SK-N-SH (cell line): ENCODE data around the gene MMP19. TPM values are rescaled to one million over a fixed set of nuclear protein-coding genes. Genes with fewer than 3 reads are reported as not detected.

Experiments used
- CTCF ChIA-PET: fragments of 300-600, 350-600 bp; formaldehyde crosslinking; extraction: SDS; loops from one replicate; lab custom pipeline; 2021; lab: Yijun Ruan, JAX
- POLR2A ChIA-PET: fragments of 350-600 bp; sonication (Branson Sonifier 250); formaldehyde crosslinking; extraction: SDS; loops from one replicate; lab custom pipeline; 2020; ENCODE audit warnings: antibody characterized with exemption, inconsistent platforms; lab: Yijun Ruan, JAX
- DNase-seq: peaks from one replicate; pipeline ENCODE4 v3.0.0; 2012
- H2AFZ ChIP-seq: fragments of 200-600 bp; sonication (generic); 2 replicates; pipeline ENCODE4 v1.8.1; 2016; ENCODE audit warnings: antibody characterized with exemption, mild to moderate bottlenecking, low read depth
- H3F3A ChIP-seq: fragments of 200-600 bp; sonication (generic); replicated peaks from 2 replicates; pipeline ENCODE3; 2016; ENCODE audit warnings: antibody characterized with exemption, mild to moderate bottlenecking; ENCODE audit not compliant: insufficient read depth
- H3K27ac ChIP-seq, 2 experiments: fragments of 200-500 bp in 1 of 2; fragments of 200-600 bp in 1 of 2; sonication (Bioruptor generic) in 1 of 2; sonication (generic), shearing (Covaris generic) in 1 of 2; 2 replicates each; pipeline versions ENCODE4 v1.5.1 to v1.6.1; 2014 to 2016; ENCODE audit warnings: low read depth in 2 of 2, inconsistent platforms in 1 of 2, low read length in 1 of 2, mild to moderate bottlenecking in 1 of 2, mixed read lengths in 1 of 2
- H3K27me3 ChIP-seq: fragments of 200-600 bp; sonication (generic), shearing (Covaris generic); 2 replicates; pipeline ENCODE4 v1.6.1; 2016; ENCODE audit warnings: mixed run types; ENCODE audit not compliant: insufficient read depth
- H3K36me3 ChIP-seq, 2 experiments: fragments of 200-500 bp in 1 of 2; fragments of 200-600 bp in 1 of 2; sonication (Bioruptor generic) in 1 of 2; sonication (generic) in 1 of 2; replicated peaks in 1 of 2; 2 replicates each; pipeline versions ENCODE3 to v1.5.1; 2014 to 2016; ENCODE audit warnings: low read length in 1 of 2, mild to moderate bottlenecking in 1 of 2; ENCODE audit not compliant: insufficient read depth in 2 of 2, control insufficient read depth in 1 of 2
- H3K4me1 ChIP-seq, 2 experiments: fragments of 200-500 bp in 1 of 2; fragments of 200-600 bp in 1 of 2; sonication (Bioruptor generic) in 1 of 2; sonication (generic), shearing (Covaris generic) in 1 of 2; 2 replicates each; pipeline versions ENCODE4 v1.5.1 to v1.6.1; 2014 to 2016; ENCODE audit warnings: low read depth in 1 of 2, low read length in 1 of 2, mixed run types in 1 of 2; ENCODE audit not compliant: insufficient read depth in 2 of 2, control insufficient read depth in 1 of 2
- H3K4me2 ChIP-seq: fragments of 200-600 bp; sonication (generic), shearing (Covaris generic); 2 replicates; pipeline ENCODE4 v1.6.1; 2017; ENCODE audit warnings: mixed run types
- H3K4me3 ChIP-seq, 2 experiments: fragments of 200-500 bp in 1 of 2; fragments of 200-600 bp in 1 of 2; sonication (Bioruptor generic) in 1 of 2; sonication (generic), shearing (Covaris generic) in 1 of 2; 2 replicates each; pipeline versions ENCODE4 v1.5.1 to v1.8.1; 2014 to 2016; ENCODE audit warnings: low read depth in 2 of 2, inconsistent platforms in 1 of 2, low read length in 1 of 2, mild to moderate bottlenecking in 1 of 2, mixed read lengths in 1 of 2, moderate library complexity in 1 of 2
- H3K79me2 ChIP-seq: fragments of 200-600 bp; sonication (generic); 2 replicates; pipeline ENCODE4 v1.8.1; 2017; ENCODE audit warnings: mild to moderate bottlenecking; ENCODE audit not compliant: insufficient read depth
- H3K9ac ChIP-seq: fragments of 200-600 bp; sonication (generic); 2 replicates; pipeline ENCODE4 v1.6.1; 2017; ENCODE audit warnings: mixed run types
- H3K9me2 ChIP-seq: fragments of 200-600 bp; sonication (generic); 2 replicates; pipeline ENCODE4 v1.6.1; 2017; ENCODE audit warnings: mixed run types
- H3K9me3 ChIP-seq: fragments of 200-600 bp; sonication (generic); 2 replicates; pipeline ENCODE4 v1.6.1; 2017; ENCODE audit warnings: mixed run types, mild to moderate bottlenecking, moderate library complexity
- H4K20me1 ChIP-seq: fragments of 200-600 bp; sonication (generic); 2 replicates; pipeline ENCODE4 v1.6.1; 2017; ENCODE audit warnings: mild to moderate bottlenecking, mixed run types; ENCODE audit not compliant: insufficient read depth
- CHD2 ChIP-seq: fragments of 150-350 bp; IDR thresholded peaks from 2 replicates; pipeline ENCODE4 v1.6.1; 2018; ENCODE audit warnings: low read length; ENCODE audit not compliant: partially characterized antibody
- EP300 ChIP-seq, 2 experiments: IDR thresholded peaks; 2 replicates each; pipeline versions ENCODE4 v1.4.0 to v1.6.1; 2012; ENCODE audit warnings: borderline replicate concordance in 1 of 2, low read depth in 1 of 2, low read length in 1 of 2
- FOSL2 ChIP-seq: IDR thresholded peaks from 2 replicates; pipeline ENCODE4 v1.4.0; 2012; ENCODE audit warnings: low read depth, mild to moderate bottlenecking, moderate library complexity, borderline replicate concordance
- FOXJ3 ChIP-seq: sonication (generic); formaldehyde crosslinking; IDR thresholded peaks from 2 replicates; pipeline ENCODE4 v1.5.1; 2020; ENCODE audit warnings: mild to moderate bottlenecking, missing genetic modification reagents
- FOXM1 ChIP-seq: IDR thresholded peaks from 2 replicates; pipeline ENCODE4 v1.4.0; 2012; ENCODE audit warnings: low read depth, mild to moderate bottlenecking
- GABPA ChIP-seq: IDR thresholded peaks from 2 replicates; pipeline ENCODE4 v1.4.0; 2012; ENCODE audit warnings: low read depth, mild to moderate bottlenecking
- IRF3 ChIP-seq: fragments of 150-350 bp; IDR thresholded peaks from 2 replicates; pipeline ENCODE4 v1.6.1; 2016; ENCODE audit warnings: mild to moderate bottlenecking, low read depth, low read length
- JUND ChIP-seq: IDR thresholded peaks from 2 replicates; pipeline ENCODE4 v1.4.0; 2012
- MEF2A ChIP-seq: IDR thresholded peaks from 2 replicates; pipeline ENCODE4 v1.4.0; 2012; ENCODE audit warnings: low read depth, borderline replicate concordance
- MXI1 ChIP-seq: IDR thresholded peaks from 2 replicates; pipeline ENCODE4 v1.6.1; 2012; ENCODE audit warnings: mild to moderate bottlenecking, low read depth, low read length, improper control_type of control experiment
- RFX5 ChIP-seq: IDR thresholded peaks from 2 replicates; pipeline ENCODE4 v1.6.1; 2012; ENCODE audit warnings: mild to moderate bottlenecking, improper control_type of control experiment, low read length
- SMC3 ChIP-seq: IDR thresholded peaks from 2 replicates; pipeline ENCODE4 v1.6.1; 2012; ENCODE audit warnings: low read depth, low read length, improper control_type of control experiment
- TAF1 ChIP-seq: IDR thresholded peaks from 2 replicates; pipeline ENCODE4 v1.6.1; 2012; ENCODE audit warnings: low read depth, mild to moderate bottlenecking, low read length, moderate library complexity, borderline replicate concordance
- TEAD4 ChIP-seq: IDR thresholded peaks from 2 replicates; pipeline ENCODE4 v1.4.0; 2012; ENCODE audit warnings: mild to moderate bottlenecking, borderline replicate concordance; ENCODE audit not compliant: insufficient read depth
- YY1 ChIP-seq: IDR thresholded peaks from 2 replicates; pipeline ENCODE4 v1.4.0; 2012; ENCODE audit warnings: low read depth, mild to moderate bottlenecking
- WGBS: methylation state at CpG from one replicate; pipeline ENCODE4 v1.1.6; 2017; ENCODE audit warnings: low lambda C conversion rate; 5-methylcytosine and 5-hydroxymethylcytosine counted together
- polyA plus RNA-seq, 3 experiments: library from polyadenylated mRNA; depleted of rRNA; stranded (reverse); fragments of >200 nt; gene quantifications; 2 replicates each; pipeline ENCODE4 v1.2.3, GENCODE V29; 2012
- TF ChIP-seq, protein P1 (sequence below): fragments of 200-600 bp; sonication (generic); IDR thresholded peaks from 2 replicates; pipeline ENCODE4 v1.6.1; 2017; ENCODE audit warnings: antibody characterized with exemption, mild to moderate bottlenecking, moderate library complexity
- TF ChIP-seq, protein P2 (sequence below): IDR thresholded peaks from 2 replicates; pipeline ENCODE4 v1.4.0; 2012; ENCODE audit warnings: low read depth
- TF ChIP-seq, protein P3 (sequence below): fragments of 150-350 bp; IDR thresholded peaks from 2 replicates; pipeline ENCODE4 v1.6.1; 2017; ENCODE audit warnings: antibody characterized with exemption, low read length, low read depth, borderline replicate concordance
- TF ChIP-seq, protein P4 (sequence below): IDR thresholded peaks from 2 replicates; pipeline ENCODE4 v1.6.1; 2012; ENCODE audit warnings: mild to moderate bottlenecking, low read depth, low read length, moderate library complexity

MMP19 gene
- polyA plus RNA-seq, 1 of the 3 experiments (the other 2 are of a cell fraction), result 5.7 TPM

- H2AFZ ChIP-seq, result peak overlapping the region; percentile 81
- POLR2A ChIA-PET, result no interaction called here
- CTCF ChIA-PET, result interaction anchor here (1.0 kb wide), 1 partner anchor 106 kb away, joined by 3 read pairs; no protein-coding TSS in a partner anchor
Observed at GRCh38 chr12:55845361-55845760, 2.6 kb upstream of the MMP19 start.

More at GRCh38 chr12:55845361-55845760, 2.6 kb upstream of the MMP19 start:
- Histone ChIP-seq H3K9me3 (no peaks in the 10 kb centered on the region), H3K36me3 (no peaks in the 10 kb centered on the region), H3K9ac (no peak overlapping the region), H3K9me2 (no peaks in the 10 kb centered on the region), H3K4me3 (no peak overlapping the region), H3K4me2 (no peak overlapping the region), H3K79me2 (no peaks in the 10 kb centered on the region), H4K20me1 (no peaks in the 10 kb centered on the region), H3K27ac (peak overlapping the region in 1 of 2 experiments; percentile 100; a peak in 2 of 4 replicates), H3K27me3 (no peaks in the 10 kb centered on the region), H3K4me1 (peaks cover 14 to 20% of the 10 kb centered on the region in 2 experiments; a peak in 3 of 4 replicates), H3F3A (peaks cover 14% of the 10 kb centered on the region)
- 88% methylated on average over 5 of the region's 5 CpGs for WGBS
- DNase-seq, result no peak
- TF ChIP-seq JUND, result no peak
- no peak for TF ChIP-seq FOXM1
- TF ChIP-seq, protein P1, sequence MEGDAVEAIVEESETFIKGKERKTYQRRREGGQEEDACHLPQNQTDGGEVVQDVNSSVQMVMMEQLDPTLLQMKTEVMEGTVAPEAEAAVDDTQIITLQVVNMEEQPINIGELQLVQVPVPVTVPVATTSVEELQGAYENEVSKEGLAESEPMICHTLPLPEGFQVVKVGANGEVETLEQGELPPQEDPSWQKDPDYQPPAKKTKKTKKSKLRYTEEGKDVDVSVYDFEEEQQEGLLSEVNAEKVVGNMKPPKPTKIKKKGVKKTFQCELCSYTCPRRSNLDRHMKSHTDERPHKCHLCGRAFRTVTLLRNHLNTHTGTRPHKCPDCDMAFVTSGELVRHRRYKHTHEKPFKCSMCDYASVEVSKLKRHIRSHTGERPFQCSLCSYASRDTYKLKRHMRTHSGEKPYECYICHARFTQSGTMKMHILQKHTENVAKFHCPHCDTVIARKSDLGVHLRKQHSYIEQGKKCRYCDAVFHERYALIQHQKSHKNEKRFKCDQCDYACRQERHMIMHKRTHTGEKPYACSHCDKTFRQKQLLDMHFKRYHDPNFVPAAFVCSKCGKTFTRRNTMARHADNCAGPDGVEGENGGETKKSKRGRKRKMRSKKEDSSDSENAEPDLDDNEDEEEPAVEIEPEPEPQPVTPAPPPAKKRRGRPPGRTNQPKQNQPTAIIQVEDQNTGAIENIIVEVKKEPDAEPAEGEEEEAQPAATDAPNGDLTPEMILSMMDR, result no peak
- TF ChIP-seq, protein P2, sequence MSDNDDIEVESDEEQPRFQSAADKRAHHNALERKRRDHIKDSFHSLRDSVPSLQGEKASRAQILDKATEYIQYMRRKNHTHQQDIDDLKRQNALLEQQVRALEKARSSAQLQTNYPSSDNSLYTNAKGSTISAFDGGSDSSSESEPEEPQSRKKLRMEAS, result no peak
- no peak for TF ChIP-seq SMC3
- TF ChIP-seq FOSL2, result no peak
- TF ChIP-seq EP300 (IDR thresholded peaks at IDR 0.05; ENCODE audit: borderline replicate concordance in 1 of 2, low read depth in 1 of 2, low read length in 1 of 2), result no peak
- no peak for TF ChIP-seq TEAD4
- TF ChIP-seq IRF3, result no peak
- TF ChIP-seq, protein P3, sequence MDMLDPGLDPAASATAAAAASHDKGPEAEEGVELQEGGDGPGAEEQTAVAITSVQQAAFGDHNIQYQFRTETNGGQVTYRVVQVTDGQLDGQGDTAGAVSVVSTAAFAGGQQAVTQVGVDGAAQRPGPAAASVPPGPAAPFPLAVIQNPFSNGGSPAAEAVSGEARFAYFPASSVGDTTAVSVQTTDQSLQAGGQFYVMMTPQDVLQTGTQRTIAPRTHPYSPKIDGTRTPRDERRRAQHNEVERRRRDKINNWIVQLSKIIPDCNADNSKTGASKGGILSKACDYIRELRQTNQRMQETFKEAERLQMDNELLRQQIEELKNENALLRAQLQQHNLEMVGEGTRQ, result no peak
- no peak for TF ChIP-seq MXI1
- TF ChIP-seq GABPA, result no peak
- TF ChIP-seq CHD2, result no peak
- no peak for TF ChIP-seq TAF1
- TF ChIP-seq RFX5, result no peak
- no peak for TF ChIP-seq FOXJ3 (CRISPR knock-in tag)
- TF ChIP-seq, protein P4, sequence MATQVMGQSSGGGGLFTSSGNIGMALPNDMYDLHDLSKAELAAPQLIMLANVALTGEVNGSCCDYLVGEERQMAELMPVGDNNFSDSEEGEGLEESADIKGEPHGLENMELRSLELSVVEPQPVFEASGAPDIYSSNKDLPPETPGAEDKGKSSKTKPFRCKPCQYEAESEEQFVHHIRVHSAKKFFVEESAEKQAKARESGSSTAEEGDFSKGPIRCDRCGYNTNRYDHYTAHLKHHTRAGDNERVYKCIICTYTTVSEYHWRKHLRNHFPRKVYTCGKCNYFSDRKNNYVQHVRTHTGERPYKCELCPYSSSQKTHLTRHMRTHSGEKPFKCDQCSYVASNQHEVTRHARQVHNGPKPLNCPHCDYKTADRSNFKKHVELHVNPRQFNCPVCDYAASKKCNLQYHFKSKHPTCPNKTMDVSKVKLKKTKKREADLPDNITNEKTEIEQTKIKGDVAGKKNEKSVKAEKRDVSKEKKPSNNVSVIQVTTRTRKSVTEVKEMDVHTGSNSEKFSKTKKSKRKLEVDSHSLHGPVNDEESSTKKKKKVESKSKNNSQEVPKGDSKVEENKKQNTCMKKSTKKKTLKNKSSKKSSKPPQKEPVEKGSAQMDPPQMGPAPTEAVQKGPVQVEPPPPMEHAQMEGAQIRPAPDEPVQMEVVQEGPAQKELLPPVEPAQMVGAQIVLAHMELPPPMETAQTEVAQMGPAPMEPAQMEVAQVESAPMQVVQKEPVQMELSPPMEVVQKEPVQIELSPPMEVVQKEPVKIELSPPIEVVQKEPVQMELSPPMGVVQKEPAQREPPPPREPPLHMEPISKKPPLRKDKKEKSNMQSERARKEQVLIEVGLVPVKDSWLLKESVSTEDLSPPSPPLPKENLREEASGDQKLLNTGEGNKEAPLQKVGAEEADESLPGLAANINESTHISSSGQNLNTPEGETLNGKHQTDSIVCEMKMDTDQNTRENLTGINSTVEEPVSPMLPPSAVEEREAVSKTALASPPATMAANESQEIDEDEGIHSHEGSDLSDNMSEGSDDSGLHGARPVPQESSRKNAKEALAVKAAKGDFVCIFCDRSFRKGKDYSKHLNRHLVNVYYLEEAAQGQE, result no peak
- no peak for TF ChIP-seq YY1
- TF ChIP-seq MEF2A, result no peak
